GM13976 (cell line): Measurements from ENCODE around the gene CHRNB1.

Source experiments
- DNase-seq: peaks from one replicate; pipeline ENCODE4 v3.0.0; 2012; ENCODE audit warnings: low spot score
- in situ Hi-C: fragments of 300-500 bp; cut with MboI; formaldehyde crosslinking; loops from one replicate; pipeline ENCODE4 v1.12.0; 2022; ENCODE audit warnings: low sequenced_read_pairs, mixed read lengths, inconsistent platforms; ENCODE audit not compliant: unreplicated experiment
- TF ChIP-seq, protein P1 (sequence below): IDR thresholded peaks from 2 replicates; pipeline ENCODE4 v1.5.1; 2012; ENCODE audit warnings: borderline replicate concordance, mild to moderate bottlenecking; ENCODE audit not compliant: insufficient read depth; ENCODE audit errors: extremely low read depth, missing control alignments, control extremely low read depth

CHRNB1 gene

DNA sequence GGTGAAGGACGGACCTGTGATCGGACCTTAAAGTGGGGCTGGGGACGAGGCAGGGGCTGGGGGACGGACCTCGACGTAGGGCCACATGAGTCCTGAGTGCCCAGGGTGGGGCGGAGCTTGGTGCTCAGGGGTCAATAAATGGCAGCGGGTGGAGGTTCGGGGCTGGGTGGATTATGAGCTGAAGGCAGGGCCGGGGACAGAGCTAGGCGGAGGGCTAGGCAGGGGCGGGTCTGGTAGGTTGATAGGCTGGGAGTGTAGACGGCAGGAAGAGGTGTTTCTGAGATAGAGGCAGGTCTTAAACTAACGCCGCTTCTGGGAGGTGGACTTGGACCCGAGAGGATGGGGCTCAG is 733 bp downstream of the CHRNB1 start:
- in situ Hi-C loops, result no loop called here
- TF ChIP-seq, protein P1, sequence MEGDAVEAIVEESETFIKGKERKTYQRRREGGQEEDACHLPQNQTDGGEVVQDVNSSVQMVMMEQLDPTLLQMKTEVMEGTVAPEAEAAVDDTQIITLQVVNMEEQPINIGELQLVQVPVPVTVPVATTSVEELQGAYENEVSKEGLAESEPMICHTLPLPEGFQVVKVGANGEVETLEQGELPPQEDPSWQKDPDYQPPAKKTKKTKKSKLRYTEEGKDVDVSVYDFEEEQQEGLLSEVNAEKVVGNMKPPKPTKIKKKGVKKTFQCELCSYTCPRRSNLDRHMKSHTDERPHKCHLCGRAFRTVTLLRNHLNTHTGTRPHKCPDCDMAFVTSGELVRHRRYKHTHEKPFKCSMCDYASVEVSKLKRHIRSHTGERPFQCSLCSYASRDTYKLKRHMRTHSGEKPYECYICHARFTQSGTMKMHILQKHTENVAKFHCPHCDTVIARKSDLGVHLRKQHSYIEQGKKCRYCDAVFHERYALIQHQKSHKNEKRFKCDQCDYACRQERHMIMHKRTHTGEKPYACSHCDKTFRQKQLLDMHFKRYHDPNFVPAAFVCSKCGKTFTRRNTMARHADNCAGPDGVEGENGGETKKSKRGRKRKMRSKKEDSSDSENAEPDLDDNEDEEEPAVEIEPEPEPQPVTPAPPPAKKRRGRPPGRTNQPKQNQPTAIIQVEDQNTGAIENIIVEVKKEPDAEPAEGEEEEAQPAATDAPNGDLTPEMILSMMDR, result no peak
- peak; percentile 66 for DNase-seq

DNA sequence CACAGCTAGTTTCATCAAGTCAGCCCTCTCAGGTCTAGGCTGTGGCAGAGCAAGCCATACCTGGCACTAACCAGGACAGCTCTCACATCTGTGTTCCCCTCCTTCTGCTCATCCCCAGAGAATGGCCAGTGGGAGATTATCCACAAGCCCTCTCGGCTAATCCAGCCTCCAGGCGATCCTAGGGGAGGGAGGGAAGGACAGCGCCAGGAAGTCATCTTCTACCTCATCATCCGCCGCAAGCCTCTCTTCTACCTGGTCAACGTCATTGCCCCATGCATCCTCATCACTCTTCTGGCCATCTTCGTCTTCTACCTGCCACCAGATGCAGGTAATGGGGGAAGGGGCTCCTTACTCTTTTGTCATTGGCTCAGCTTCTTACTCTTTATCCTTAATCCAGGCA is 3.6 kb downstream of the CHRNB1 start:
- TF ChIP-seq, protein P1, result no peak
- no peak for DNase-seq
- in situ Hi-C loops, result no loop called here

DNA sequence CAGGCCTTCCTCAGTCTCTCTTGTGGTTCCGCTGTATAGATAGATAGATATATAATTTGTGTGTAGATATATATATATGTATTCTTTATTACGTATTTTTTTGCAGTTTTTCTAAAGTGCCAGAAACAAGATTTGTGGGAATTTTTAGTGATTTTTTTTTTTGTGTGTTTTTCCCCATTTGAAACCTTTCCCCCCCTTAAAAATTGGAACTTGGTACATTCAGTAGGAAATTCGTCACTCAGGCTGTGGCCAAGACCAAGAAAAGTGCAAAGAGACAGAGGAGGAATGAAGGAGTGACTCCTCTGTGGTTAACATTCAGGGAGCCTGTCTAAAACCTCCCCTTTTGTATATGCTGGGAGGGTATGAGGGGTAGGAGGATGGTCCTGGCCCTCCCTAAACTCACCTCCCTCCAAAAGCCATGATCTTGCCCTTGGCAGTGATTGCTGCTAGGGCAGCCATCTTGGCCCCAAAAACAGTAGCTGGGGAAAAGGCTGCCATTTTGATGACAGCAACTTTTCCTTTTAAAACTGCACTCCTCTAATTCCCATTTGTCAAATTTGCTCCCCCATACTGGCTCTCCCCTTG is 15.2 kb downstream of the CHRNB1 start:
- in situ Hi-C loops, result no loop called here
- TF ChIP-seq, protein P1, result no peak
- no peak for DNase-seq

DNA sequence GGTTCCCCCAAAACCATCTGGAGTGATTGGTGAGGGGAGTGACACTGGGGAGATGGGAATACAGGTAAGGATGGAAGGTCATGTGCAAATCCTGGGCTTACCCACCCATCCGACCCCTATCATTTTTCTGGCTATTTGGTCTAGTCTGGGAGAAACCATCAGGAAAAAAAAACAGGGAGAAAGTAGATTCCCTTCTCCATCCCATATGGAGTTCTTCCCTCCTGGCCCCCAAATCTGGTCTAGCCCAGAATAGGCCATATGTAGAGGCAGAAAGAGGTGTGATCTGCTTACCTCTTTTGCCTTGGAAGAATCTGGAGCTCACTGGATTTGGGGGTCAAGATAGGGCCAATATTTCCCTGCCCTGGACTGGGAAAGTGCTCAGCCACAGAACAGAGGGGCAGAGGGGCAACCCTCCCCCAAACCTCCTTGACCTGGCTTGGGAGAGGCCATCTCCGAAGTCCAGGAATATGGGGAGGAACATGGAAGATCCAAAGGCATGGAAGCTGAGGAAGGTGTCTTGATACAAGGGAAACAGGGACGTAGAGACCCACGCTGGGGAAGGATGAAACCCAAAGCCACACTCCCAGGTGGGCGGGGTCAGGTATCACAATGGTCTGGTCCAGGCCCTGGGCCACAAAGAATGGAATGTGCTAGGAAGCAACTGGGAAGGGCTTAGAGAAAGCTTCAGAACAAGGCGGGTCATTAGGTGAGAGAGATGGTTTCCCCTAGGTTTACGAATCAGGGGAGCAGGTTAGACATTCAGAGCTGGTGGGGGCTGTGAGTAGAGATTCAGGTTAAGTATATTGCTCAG is 16.2 kb downstream of the CHRNB1 start:
- in situ Hi-C loops, result no loop called here
- DNase-seq, result no peak
- TF ChIP-seq, protein P1, result no peak

DNA sequence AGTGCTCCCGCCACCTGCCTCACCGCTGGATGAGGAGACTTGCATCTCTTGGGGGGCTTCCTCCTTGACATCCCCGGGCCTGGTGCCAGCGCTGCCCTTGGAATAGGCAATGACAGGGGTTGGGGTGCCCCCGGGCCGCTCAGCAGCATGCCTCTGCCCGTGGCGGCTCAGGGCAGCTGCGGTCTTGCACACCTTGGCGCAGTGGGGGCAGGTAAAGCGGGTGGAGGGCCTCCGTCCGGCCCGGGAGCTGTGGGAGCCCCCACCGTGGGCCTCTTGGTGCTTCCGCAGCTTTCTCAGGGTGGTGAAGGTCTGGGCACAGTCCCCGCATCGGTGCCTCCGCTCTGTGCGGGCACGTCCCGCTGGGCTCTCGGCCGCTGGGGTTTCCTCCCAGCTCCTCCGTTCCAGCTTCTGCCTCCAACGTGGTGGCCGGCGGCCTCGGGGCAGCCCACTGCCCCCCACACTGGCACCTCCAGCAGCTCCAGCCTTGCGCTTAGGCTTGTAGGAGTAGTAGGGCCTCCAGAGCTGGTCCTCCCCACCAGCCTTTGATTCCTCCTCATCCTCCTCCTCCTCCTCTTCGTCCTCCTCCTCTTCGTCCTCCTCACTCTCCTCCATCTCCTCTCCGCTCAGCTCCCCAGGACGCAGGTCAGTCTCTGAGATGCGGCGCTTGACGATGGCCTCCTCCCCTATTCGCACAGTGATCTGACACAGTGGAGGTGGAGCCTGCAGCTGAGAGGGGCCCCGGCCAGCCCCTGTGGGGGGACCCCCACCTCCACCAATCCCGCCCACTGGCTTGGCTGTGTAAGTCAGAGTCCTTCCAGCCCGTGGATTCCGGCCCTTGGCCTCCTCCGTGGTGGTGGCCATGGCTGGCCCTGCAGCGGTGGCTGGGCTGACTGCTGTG is 17.9 kb downstream of the CHRNB1 start:
- in situ Hi-C loops, result no loop called here
- TF ChIP-seq, protein P1, result no peak
- no peak for DNase-seq

DNA sequence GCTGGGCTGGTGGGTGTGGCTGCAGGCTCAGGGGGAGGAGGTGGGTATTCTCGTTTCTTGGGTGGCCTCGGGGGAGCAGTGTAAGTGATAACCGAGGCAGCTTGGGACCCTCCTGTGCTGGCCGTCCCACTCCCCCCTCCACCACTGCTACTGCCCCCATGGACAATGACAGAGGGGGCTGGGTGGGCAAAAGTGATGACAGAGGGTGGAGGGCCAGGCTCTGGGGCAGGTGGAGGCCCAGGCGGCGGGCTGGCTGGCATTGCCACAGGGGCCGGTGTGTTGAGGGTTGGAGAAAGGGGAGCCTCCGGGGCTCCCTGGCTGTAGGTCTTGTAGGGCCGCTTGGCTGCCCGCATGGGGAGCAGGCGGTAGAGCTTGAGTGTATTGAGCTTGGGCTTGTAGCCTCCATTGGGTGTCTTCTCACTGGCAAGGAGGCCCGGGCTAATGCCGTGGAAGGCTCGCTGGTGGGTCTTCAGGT is 18.5 kb downstream of the CHRNB1 start:
- no peak for DNase-seq
- in situ Hi-C loops, result no loop called here
- TF ChIP-seq, protein P1, result no peak
